Esophagus mucosa (tissue), 1 donor: ENCODE data around the gene EPS15. TPM values are rescaled to one million over a fixed set of nuclear protein-coding genes. Genes with fewer than 3 reads are reported as not detected.
A peak's percentile ranks its signal among the peaks of the same experiment; 100 is the strongest.
"Not testable (repeated sequence)": the region's sequence is repeated elsewhere in the genome, so short reads cannot be mapped to it uniquely, and the experiment has no call there.

Experiments
- ATAC-seq: fragments of 200-7000 bp; cut with Tn5 transposase; one replicate; pipeline ENCODE4 v1.9.1; 2020
- total RNA-seq: library from RNA; stranded (reverse); gene quantifications from one replicate; pipeline ENCODE4 v1.2.4, GENCODE V29; 2023
- donor health status: DM: yes; HTN: yes; CAD: no.

EPS15 gene
- total RNA-seq, 1 donor from 2014 or later, result 33.1 TPM

GRCh38 chr1:51542158-51542953 is 23.3 kb upstream of the EPS15 start:
- ATAC-seq, result no peak

GRCh38 chr1:51541313-51542050 is 22.4 kb upstream of the EPS15 start:
- ATAC-seq, result no peak

GRCh38 chr1:51537568-51537967 is 18.5 kb upstream of the EPS15 start:
- no peak for ATAC-seq

- ATAC-seq, result peak; percentile 35
These were observed 16.0 kb upstream of the EPS15 start for GRCh38 chr1:51535006-51535592.

- no peak for ATAC-seq
These were observed 15.4 kb upstream of the EPS15 start for GRCh38 chr1:51534447-51534846.

GRCh38 chr1:51532853-51533252 is 13.8 kb upstream of the EPS15 start:
- no peak for ATAC-seq

- not testable (repeated sequence) for ATAC-seq
These were observed 11.4 kb upstream of the EPS15 start for GRCh38 chr1:51530447-51530846.

- ATAC-seq, result no peak
These were observed 8.1 kb upstream of the EPS15 start for GRCh38 chr1:51527144-51527543.

GRCh38 chr1:51526248-51526647 is 7.2 kb upstream of the EPS15 start:
- no peak for ATAC-seq

- no peak for ATAC-seq
These were observed 6.2 kb upstream of the EPS15 start for GRCh38 chr1:51525295-51525694.

GRCh38 chr1:51524817-51525216 is 5.8 kb upstream of the EPS15 start:
- ATAC-seq, result no peak

GRCh38 chr1:51523931-51524330 is 4.9 kb upstream of the EPS15 start:
- no peak for ATAC-seq

GRCh38 chr1:51520700-51521248 is 1.7 kb upstream of the EPS15 start:
- no peak for ATAC-seq

GRCh38 chr1:51519865-51520699 is 1.0 kb upstream of the EPS15 start:
- ATAC-seq, result no peak

- ATAC-seq, result peak; percentile 88
These were observed 449 bp downstream of the EPS15 start for GRCh38 chr1:51518586-51519047.

- peak; percentile 51 for ATAC-seq
These were observed 957 bp downstream of the EPS15 start for GRCh38 chr1:51518033-51518585.

- no peak for ATAC-seq
These were observed 1.6 kb downstream of the EPS15 start for GRCh38 chr1:51517361-51518032.

GRCh38 chr1:51516649-51517158 is 2.4 kb downstream of the EPS15 start:
- no peak for ATAC-seq

- ATAC-seq, result no peak
These were observed 3.0 kb downstream of the EPS15 start for GRCh38 chr1:51515982-51516648.

GRCh38 chr1:51515312-51515960 is 3.6 kb downstream of the EPS15 start:
- no peak for ATAC-seq
